Thyroid gland (tissue), 4 donors: Measurements from ENCODE around the gene SLC25A13.

Experiments
- CTCF ChIP-seq, 6 experiments: fragments of 200-600 bp in 3 of 6; fragments of 450-650 bp in 3 of 6; sonication (generic) in 3 of 6; IDR thresholded peaks; one replicate each; pipeline ENCODE4 v1.5.1; 2016 to 2019; ENCODE audit warnings: antibody characterized with exemption in 6 of 6, mild to moderate bottlenecking in 2 of 6, inconsistent platforms in 1 of 6, moderate library complexity in 1 of 6
- POLR2A ChIP-seq, 2 donors: fragments of 450-650 bp; IDR thresholded peaks; one replicate each; pipeline ENCODE4 v1.6.1; 2017; ENCODE audit warnings: antibody characterized with exemption in 2 of 2, mild to moderate bottlenecking in 2 of 2, moderate library complexity in 1 of 2

- no peak for TF ChIP-seq POLR2A (IDR thresholded peaks at IDR 0.05)
- TF ChIP-seq CTCF (IDR thresholded peaks at IDR 0.05) = no peak
Measured at GRCh38 chr7:96104984-96105383, 216.9 kb downstream of the SLC25A13 start.
